GM12878 (cell line): ENCODE measurements around the gene PTPRN2. TPM values are rescaled to one million over a fixed set of nuclear protein-coding genes. Genes with fewer than 3 reads are reported as not detected.

Experiments used
- ATAC-seq: fragments of 200-7000 bp; cut with Tn5 transposase; 3 replicates; pipeline ENCODE4 v1.9.1; 2020; ENCODE audit warnings: mild to moderate bottlenecking, moderate library complexity
- BruUV-seq: library from RNA; stranded (reverse); fragments of 400-500 nt; replicated peaks from 2 replicates; lab custom pipeline; 2021; lab: Mats Ljungman, UMichigan
- CTCF ChIA-PET: fragments of 300-600 bp; sonication (Branson Sonifier 250); formaldehyde crosslinking; extraction: SDS; loops from one replicate; lab custom pipeline; 2021; ENCODE audit warnings: inconsistent platforms; lab: Yijun Ruan, JAX
- POLR2A ChIA-PET: fragments of 350-600 bp; formaldehyde crosslinking; extraction: SDS; loops from one replicate; lab custom pipeline; 2021; ENCODE audit warnings: inconsistent platforms; lab: Charles Lee
- RAD21 ChIA-PET: fragments of 300-600 bp; sonication (Branson Sonifier 250); formaldehyde crosslinking; loops from one replicate; lab custom pipeline; 2023; ENCODE audit warnings: antibody characterized with exemption; ENCODE audit not compliant: unreplicated experiment; lab: Charles Lee
- SMC1A ChIA-PET: fragments of 300-600 bp; sonication (Branson Sonifier 250); formaldehyde crosslinking; loops from one replicate; lab custom pipeline; 2023; ENCODE audit not compliant: unreplicated experiment, uncharacterized antibody; lab: Charles Lee
- DNase-seq: peaks from one replicate; pipeline ENCODE4 v3.0.0-alpha.2; 2011; ENCODE audit warnings: low read depth, low spot score
- FAIRE-seq: peaks from 3 replicates; lab custom pipeline; 2011; peaks lifted over from hg19 to GRCh38; lab: Jason Lieb, UNC
- H2AFZ ChIP-seq: 2 replicates; pipeline ENCODE4 v1.6.0; 2011; ENCODE audit warnings: low read depth, low read length, control low read depth; ENCODE audit not compliant: control insufficient read depth
- H3K27ac ChIP-seq: 2 replicates; pipeline ENCODE4 v1.5.1; 2011; ENCODE audit warnings: control low read depth; ENCODE audit not compliant: control insufficient read depth, insufficient read depth
- H3K27me3 ChIP-seq, 2 experiments: replicated peaks in 1 of 2; 2 replicates each; pipeline versions ENCODE4 v1.6.0 to v1.6.1; 2011; ENCODE audit warnings: low read length in 1 of 2; ENCODE audit not compliant: control insufficient read depth in 2 of 2, insufficient read depth in 2 of 2
- H3K36me3 ChIP-seq, 2 experiments: 2 replicates each; pipeline ENCODE4 v1.5.1; 2011; ENCODE audit warnings: low read length in 1 of 2; ENCODE audit not compliant: control insufficient read depth in 2 of 2, insufficient read depth in 2 of 2
- H3K4me1 ChIP-seq: 2 replicates; pipeline ENCODE4 v1.6.1; 2011; ENCODE audit warnings: mild to moderate bottlenecking, low read length, moderate library complexity, mixed read lengths; ENCODE audit not compliant: control insufficient read depth, insufficient read depth
- H3K4me2 ChIP-seq: 2 replicates; pipeline ENCODE4 v1.6.0; 2011; ENCODE audit warnings: control low read depth; ENCODE audit not compliant: control insufficient read depth, insufficient read depth
- H3K4me3 ChIP-seq: fragments of 200-600 bp; sonication (generic); 2 replicates; pipeline ENCODE4 v1.5.1; 2016
- H3K79me2 ChIP-seq: 2 replicates; pipeline ENCODE4 v1.6.0; 2011; ENCODE audit warnings: low read length; ENCODE audit not compliant: control insufficient read depth, insufficient read depth
- H3K9ac ChIP-seq: 2 replicates; pipeline ENCODE4 v1.8.0; 2011; ENCODE audit warnings: low read length, control low read depth, mixed read lengths; ENCODE audit not compliant: control insufficient read depth, insufficient read depth
- H3K9me3 ChIP-seq: replicated peaks from 3 replicates; pipeline ENCODE4 v1.5.1; 2011; ENCODE audit warnings: mild to moderate bottlenecking, low read length; ENCODE audit not compliant: control insufficient read depth, insufficient read depth
- H4K20me1 ChIP-seq: 2 replicates; pipeline ENCODE4 v1.6.0; 2011; ENCODE audit not compliant: control insufficient read depth, insufficient read depth
- CBX5 ChIP-seq: sonication (generic); IDR thresholded peaks from 2 replicates; pipeline ENCODE4 v1.6.1; 2016; ENCODE audit warnings: low read depth, moderate library complexity, mild to moderate bottlenecking, inconsistent platforms
- CEBPB ChIP-seq, 2 experiments: fragments of 150-350 bp in 1 of 2; IDR thresholded peaks; 2 replicates each; pipeline ENCODE4 v1.6.1; 2012 to 2014; ENCODE audit warnings: low read depth in 2 of 2, low read length in 2 of 2, borderline replicate concordance in 1 of 2, inconsistent platforms in 1 of 2
- ETV6 ChIP-seq, 2 experiments: fragments of 450-650 bp in 1 of 2; IDR thresholded peaks in 1 of 2; conservative IDR thresholded peaks in 1 of 2; 2 replicates each; pipeline ENCODE4 v1.6.1; 2014; ENCODE audit warnings: antibody characterized with exemption in 1 of 2, borderline replicate concordance in 1 of 2, low read depth in 1 of 2, mild to moderate bottlenecking in 1 of 2, moderate library complexity in 1 of 2
- HCFC1 ChIP-seq: fragments of 150-350 bp; IDR thresholded peaks from 2 replicates; pipeline ENCODE4 v1.6.1; 2014; ENCODE audit warnings: low read length
- HDAC2 ChIP-seq: fragments of 200-600 bp; sonication (generic); IDR thresholded peaks from 2 replicates; pipeline ENCODE4 v1.6.1; 2017
- KDM1A ChIP-seq: fragments of 200-600 bp; sonication (generic); IDR thresholded peaks from 2 replicates; pipeline ENCODE4 v1.6.1; 2016; ENCODE audit warnings: borderline replicate concordance
- MXI1 ChIP-seq: fragments of 150-350 bp; IDR thresholded peaks from 2 replicates; pipeline ENCODE4 v1.6.1; 2011; ENCODE audit warnings: low read depth, mild to moderate bottlenecking, inconsistent platforms, low read length, improper control_type of control experiment
- NR2C1 ChIP-seq: fragments of 450-650 bp; IDR thresholded peaks from 2 replicates; pipeline ENCODE4 v1.6.1; 2017; ENCODE audit warnings: antibody characterized with exemption, mild to moderate bottlenecking, moderate library complexity
- POLR2A ChIP-seq: IDR thresholded peaks from 2 replicates; pipeline ENCODE4 v1.6.1; 2011; ENCODE audit warnings: low read depth, mild to moderate bottlenecking, low read length
- POU2F2 ChIP-seq: IDR thresholded peaks from 3 replicates; pipeline ENCODE4 v1.6.1; 2011; ENCODE audit warnings: low read depth, mild to moderate bottlenecking, low read length, borderline replicate concordance
- RAD21 ChIP-seq: IDR thresholded peaks from 2 replicates; pipeline ENCODE4 v1.6.1; 2011; ENCODE audit warnings: mild to moderate bottlenecking, low read depth, low read length, moderate library complexity; ENCODE audit not compliant: insufficient read depth
- SREBF2 ChIP-seq: IDR thresholded peaks from 2 replicates; pipeline ENCODE4 v1.6.1; 2012; ENCODE audit warnings: mild to moderate bottlenecking, low read length
- YY1 ChIP-seq: IDR thresholded peaks from 2 replicates; pipeline ENCODE4 v1.6.1; 2011; ENCODE audit warnings: low read depth, mild to moderate bottlenecking, low read length
- WGBS: methylation state at CpG from one replicate; pipeline ENCODE4 v1.1.6; 2016; ENCODE audit warnings: low lambda C conversion rate; ENCODE audit not compliant: insufficient replicate concordance, insufficient coverage; ENCODE audit errors: missing lambda C conversion rate; 5-methylcytosine and 5-hydroxymethylcytosine counted together
- in situ Hi-C: fragments of 300-500 bp; cut with MboI; formaldehyde crosslinking; loops from 9 replicates; pipeline ENCODE4 v1.14.3; 2018; ENCODE audit warnings: mixed read lengths
- intact Hi-C: fragments of 100-400 bp; cut with micrococcal nuclease; formaldehyde crosslinking; loops from one replicate; pipeline ENCODE4 v1.14.2; 2022; ENCODE audit not compliant: unreplicated experiment
- polyA plus RNA-seq, 11 experiments: library from polyadenylated mRNA; depleted of rRNA in 4 of 11; unstranded in 6 of 11; stranded (reverse) in 5 of 11; fragments of >200 nt; fragmentation: Nextera tagmentation in 4 of 11; fragmentation: Illumina TruSeq in 1 of 11; extraction: Ambion mirVana in 4 of 11; extraction: Trizol in 1 of 11; gene quantifications; 1 replicate in 1 of 11; 2 replicates in 10 of 11; pipeline versions ENCODE4 v1.2.1 to v1.2.3, GENCODE V29; 2011 to 2016; ENCODE audit warnings: inconsistent platforms in 2 of 11, missing spikeins in 2 of 11, low read depth in 1 of 11
- total RNA-seq, 4 experiments: library from RNA; depleted of rRNA in 3 of 4; stranded (reverse); fragments of >200 nt in 3 of 4; fragmentation: Illumina TruSeq in 1 of 4; extraction: Trizol in 1 of 4; gene quantifications; 2 replicates each; pipeline versions ENCODE4 v1.2.1 to v1.2.3, GENCODE V29; 2013 to 2021
- TF ChIP-seq, protein P1 (sequence below): IDR thresholded peaks from 2 replicates; pipeline ENCODE4 v1.6.1; 2012; ENCODE audit warnings: low read depth, low read length, improper control_type of control experiment
- TF ChIP-seq, protein P2 (sequence below): fragments of 450-650 bp; IDR thresholded peaks from 2 replicates; pipeline ENCODE4 v1.6.1; 2017; ENCODE audit warnings: antibody characterized with exemption, mild to moderate bottlenecking, moderate library complexity
- TF ChIP-seq, protein P3 (sequence below): IDR thresholded peaks from 2 replicates; pipeline ENCODE4 v1.6.1; 2012; ENCODE audit warnings: low read depth, low read length, improper control_type of control experiment

The PTPRN2 gene
- total and polyA plus RNA-seq, 10 of the 15 experiments (the other 5 are each of a cell fraction or from before 2014, with no cell fraction given): 5.4 TPM; not detected in 9

DNA sequence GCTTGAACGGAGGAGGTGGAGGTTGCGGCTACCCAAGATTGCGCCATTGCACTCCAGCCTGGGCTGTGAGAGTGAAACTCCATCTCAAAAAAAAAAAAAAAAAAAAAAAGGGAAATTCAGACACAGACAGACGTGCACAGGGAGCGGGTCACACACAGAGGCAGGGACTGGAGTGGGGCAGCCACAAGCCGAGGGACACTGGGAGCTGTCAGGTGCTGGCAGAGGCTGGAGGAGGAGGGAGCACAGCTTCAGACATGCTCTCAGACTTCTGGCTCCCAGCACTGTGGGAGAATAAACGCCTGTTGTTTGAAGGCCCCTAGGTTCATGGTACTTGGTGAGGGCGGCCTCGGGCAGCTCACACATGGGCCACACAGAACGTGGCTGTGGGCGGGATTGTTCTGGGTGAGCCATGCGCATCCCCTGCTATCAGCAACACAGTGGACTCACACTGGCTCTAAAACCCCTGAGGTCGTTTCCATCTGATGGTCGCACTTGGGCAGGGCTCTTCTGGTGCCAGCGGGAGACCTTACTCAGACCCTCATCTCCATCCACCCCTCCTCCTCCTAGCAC is 874.9 kb downstream of the PTPRN2 start:
- no peaks in the 10 kb centered on the region; the same call in 2 of the 3 replicates for H3K9me3 ChIP-seq
- no peak overlapping the region for H3K9ac ChIP-seq
- no peaks in the 10 kb centered on the region for H3K4me1 ChIP-seq
- H3K36me3 ChIP-seq: no peaks in the 10 kb centered on the region
- H2AFZ ChIP-seq: no peak overlapping the region
- no peak overlapping the region for H3K4me3 ChIP-seq
- DNase-seq: no peak
- in situ Hi-C loops: no loop called here
- RAD21 ChIA-PET: no interaction called here
- BruUV-seq: no TSS peak
- TF ChIP-seq RAD21 (no peak), KDM1A (no peak), CBX5 (no peak), SREBF2 (no peak), HDAC2 (no peak), HCFC1 (no peak), ETV6 (conservative IDR thresholded peaks at IDR 0.05 in 1 of 2, IDR thresholded peaks at IDR 0.05 in 1 of 2; ENCODE audit: borderline replicate concordance in 1 of 2, low read depth in 1 of 2) (no peak), CEBPB (IDR thresholded peaks at IDR 0.05; ENCODE audit: borderline replicate concordance in 1 of 2, low read depth in 2 of 2, low read length in 2 of 2) (no peak), NR2C1 (no peak), YY1 (no peak), MXI1 (no peak), POLR2A (no peak), POU2F2 (no peak)
- TF ChIP-seq, protein P1, sequence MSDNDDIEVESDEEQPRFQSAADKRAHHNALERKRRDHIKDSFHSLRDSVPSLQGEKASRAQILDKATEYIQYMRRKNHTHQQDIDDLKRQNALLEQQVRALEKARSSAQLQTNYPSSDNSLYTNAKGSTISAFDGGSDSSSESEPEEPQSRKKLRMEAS: no peak
- TF ChIP-seq, protein P2, sequence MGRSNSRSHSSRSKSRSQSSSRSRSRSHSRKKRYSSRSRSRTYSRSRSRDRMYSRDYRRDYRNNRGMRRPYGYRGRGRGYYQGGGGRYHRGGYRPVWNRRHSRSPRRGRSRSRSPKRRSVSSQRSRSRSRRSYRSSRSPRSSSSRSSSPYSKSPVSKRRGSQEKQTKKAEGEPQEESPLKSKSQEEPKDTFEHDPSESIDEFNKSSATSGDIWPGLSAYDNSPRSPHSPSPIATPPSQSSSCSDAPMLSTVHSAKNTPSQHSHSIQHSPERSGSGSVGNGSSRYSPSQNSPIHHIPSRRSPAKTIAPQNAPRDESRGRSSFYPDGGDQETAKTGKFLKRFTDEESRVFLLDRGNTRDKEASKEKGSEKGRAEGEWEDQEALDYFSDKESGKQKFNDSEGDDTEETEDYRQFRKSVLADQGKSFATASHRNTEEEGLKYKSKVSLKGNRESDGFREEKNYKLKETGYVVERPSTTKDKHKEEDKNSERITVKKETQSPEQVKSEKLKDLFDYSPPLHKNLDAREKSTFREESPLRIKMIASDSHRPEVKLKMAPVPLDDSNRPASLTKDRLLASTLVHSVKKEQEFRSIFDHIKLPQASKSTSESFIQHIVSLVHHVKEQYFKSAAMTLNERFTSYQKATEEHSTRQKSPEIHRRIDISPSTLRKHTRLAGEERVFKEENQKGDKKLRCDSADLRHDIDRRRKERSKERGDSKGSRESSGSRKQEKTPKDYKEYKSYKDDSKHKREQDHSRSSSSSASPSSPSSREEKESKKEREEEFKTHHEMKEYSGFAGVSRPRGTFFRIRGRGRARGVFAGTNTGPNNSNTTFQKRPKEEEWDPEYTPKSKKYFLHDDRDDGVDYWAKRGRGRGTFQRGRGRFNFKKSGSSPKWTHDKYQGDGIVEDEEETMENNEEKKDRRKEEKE: no peak
- TF ChIP-seq, protein P3, sequence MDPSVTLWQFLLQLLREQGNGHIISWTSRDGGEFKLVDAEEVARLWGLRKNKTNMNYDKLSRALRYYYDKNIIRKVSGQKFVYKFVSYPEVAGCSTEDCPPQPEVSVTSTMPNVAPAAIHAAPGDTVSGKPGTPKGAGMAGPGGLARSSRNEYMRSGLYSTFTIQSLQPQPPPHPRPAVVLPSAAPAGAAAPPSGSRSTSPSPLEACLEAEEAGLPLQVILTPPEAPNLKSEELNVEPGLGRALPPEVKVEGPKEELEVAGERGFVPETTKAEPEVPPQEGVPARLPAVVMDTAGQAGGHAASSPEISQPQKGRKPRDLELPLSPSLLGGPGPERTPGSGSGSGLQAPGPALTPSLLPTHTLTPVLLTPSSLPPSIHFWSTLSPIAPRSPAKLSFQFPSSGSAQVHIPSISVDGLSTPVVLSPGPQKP: no peak
- TF ChIP-seq, all 136 proteins: peak for 0
- no peak for FAIRE-seq
- ChIA-PET CTCF (no interaction called here), SMC1A (no interaction called here), POLR2A (no interaction called here)
- Histone ChIP-seq H4K20me1 (no peaks in the 10 kb centered on the region), H3K27ac (no peak overlapping the region), H3K4me2 (no peak overlapping the region), H3K27me3 (no peaks in the 10 kb centered on the region), H3K79me2 (no peaks in the 10 kb centered on the region)
- intact Hi-C loops: no loop called here
- WGBS: 65% methylated on average over 14 of the region's 15 CpGs
- ATAC-seq: no peak
